Glomerular endothelial cell (primary cell): ENCODE data around the gene ETF1. TPM values are rescaled to one million over a fixed set of nuclear protein-coding genes. Genes with fewer than 3 reads are reported as not detected.

Experiments used
- DNase-seq: peaks from one replicate; pipeline ENCODE4 v3.0.0-alpha.2; 2011; ENCODE audit warnings: low read depth, low spot score; ENCODE audit errors: extremely low read depth
- total RNA-seq: library from RNA; depleted of rRNA; stranded (reverse); fragments of >200 nt; gene quantifications from 2 replicates; pipeline ENCODE4 v1.2.3, GENCODE V29; 2015

ETF1 gene
- total RNA-seq, 1 donor from 2014 or later, result 81.9 TPM

- no peak for DNase-seq
Observed at GRCh38 chr5:138563340-138564118, 20.5 kb upstream of the ETF1 start.

- no peak for DNase-seq
Observed at GRCh38 chr5:138560971-138561370, 17.9 kb upstream of the ETF1 start.

DNA sequence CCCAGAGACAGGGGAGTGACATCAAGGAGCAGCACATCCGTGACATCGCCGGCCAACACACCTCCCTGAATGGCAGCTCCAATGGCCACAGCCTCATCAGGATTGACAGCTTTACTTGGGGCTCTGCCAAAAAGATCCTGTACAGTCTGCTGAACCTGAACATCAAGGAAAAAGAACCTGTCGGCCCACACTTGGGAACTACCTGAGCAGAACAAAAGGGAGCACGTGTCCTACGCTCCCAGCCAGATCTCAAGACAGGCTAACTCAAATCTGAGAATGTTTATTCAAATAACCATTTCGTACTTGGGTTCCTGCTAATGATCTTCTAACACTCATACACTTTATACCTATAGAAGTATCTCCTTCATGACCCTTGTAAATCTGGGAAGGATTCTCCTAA lies 16.9 kb upstream of the ETF1 start:
- no peak for DNase-seq

- DNase-seq, result no peak
Observed at GRCh38 chr5:138557677-138558076, 14.6 kb upstream of the ETF1 start.

DNA sequence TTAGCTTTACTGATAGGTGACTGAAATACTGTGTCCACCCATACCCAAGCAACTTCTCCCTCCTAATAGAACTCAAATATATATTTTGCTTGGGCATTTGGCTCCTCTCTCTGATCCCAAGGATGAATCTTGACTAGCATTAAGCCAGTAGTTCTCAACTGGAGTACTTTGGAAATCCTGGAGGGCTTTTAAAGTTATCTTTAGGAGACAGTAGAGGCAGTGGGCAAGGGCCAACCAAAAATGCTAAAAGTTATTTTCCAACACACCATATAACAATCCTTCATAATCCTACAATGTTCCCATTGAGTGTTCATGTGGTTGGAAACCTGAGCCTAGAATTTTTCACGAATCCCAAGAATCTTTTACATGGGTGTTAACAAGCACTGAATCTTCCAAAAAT lies 11.1 kb upstream of the ETF1 start:
- no peak for DNase-seq

DNA sequence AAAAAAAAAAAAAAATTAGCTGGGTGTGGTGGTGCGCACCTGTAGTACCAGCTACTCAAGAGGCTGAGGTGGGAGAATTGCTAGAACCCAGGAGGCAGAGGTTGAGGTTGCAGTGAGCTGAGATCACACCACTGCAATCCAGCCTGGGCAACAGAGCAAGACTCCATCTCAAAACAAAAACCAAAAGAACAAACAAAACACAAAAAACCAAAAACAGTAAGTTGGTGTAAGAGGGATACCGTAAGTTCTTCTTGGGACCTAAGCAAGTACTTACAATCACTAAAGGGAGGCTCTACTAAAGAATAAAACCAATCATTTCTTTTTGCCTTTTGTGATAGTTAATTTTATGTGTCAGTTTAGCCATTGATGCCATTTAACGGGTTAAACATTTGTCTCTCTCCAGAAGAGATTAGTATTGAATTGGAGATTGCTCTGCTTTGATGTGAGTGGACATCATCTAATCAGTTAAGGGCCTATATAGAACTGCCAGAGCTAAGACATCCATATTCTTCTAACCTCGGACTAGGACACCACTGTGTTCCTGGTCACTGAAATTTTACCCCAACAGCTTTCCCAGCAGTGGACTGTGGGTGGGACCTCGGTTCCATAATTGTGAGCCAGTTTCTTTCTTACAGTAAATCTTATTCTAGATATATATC lies 10.5 kb upstream of the ETF1 start:
- no peak for DNase-seq

DNA sequence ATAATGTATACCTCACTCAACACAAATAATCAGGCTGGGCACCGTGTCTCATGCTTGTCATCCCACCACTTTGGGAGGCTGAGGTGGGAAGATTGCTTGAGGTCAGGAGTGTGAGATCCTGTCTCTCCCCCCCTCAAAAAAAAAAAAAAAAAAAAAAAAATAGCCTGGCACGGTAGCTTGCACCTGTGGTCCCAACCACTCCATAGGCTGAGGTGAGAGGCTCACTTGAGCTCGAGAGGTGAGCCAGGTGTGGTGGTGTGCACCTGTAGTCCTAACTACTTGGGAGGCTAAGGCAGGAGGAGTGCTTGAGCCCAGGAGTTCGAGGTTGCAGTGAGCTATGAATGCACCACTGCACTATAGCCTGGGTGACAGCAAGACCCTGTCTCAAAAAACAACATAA lies 9.6 kb upstream of the ETF1 start:
- no peak for DNase-seq

- no peak for DNase-seq
Observed at GRCh38 chr5:138549414-138549813, 6.4 kb upstream of the ETF1 start.

GRCh38 chr5:138545919-138546562 lies 3.0 kb upstream of the ETF1 start:
- DNase-seq, result no peak

GRCh38 chr5:138544181-138545134 lies 1.4 kb upstream of the ETF1 start:
- no peak for DNase-seq

DNA sequence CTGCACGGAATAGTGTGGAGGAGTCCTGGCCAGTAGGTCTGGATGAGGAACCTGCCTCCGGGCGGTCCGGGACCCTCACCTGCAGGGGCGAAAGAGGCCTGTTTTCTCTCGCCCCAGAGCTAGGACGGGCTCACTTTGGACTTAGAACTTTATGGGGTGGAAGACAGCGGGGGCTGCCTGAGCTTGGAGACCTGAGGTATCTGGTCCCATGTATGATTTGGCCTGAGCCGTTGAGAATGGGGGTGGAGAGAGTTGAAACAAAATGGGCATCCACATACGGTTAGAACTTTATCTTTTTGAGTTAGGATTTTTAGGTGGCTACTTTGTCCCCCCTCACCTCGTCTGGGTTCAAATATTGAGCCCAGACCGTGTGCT lies 681 bp upstream of the ETF1 start:
- DNase-seq, result no peak

DNA sequence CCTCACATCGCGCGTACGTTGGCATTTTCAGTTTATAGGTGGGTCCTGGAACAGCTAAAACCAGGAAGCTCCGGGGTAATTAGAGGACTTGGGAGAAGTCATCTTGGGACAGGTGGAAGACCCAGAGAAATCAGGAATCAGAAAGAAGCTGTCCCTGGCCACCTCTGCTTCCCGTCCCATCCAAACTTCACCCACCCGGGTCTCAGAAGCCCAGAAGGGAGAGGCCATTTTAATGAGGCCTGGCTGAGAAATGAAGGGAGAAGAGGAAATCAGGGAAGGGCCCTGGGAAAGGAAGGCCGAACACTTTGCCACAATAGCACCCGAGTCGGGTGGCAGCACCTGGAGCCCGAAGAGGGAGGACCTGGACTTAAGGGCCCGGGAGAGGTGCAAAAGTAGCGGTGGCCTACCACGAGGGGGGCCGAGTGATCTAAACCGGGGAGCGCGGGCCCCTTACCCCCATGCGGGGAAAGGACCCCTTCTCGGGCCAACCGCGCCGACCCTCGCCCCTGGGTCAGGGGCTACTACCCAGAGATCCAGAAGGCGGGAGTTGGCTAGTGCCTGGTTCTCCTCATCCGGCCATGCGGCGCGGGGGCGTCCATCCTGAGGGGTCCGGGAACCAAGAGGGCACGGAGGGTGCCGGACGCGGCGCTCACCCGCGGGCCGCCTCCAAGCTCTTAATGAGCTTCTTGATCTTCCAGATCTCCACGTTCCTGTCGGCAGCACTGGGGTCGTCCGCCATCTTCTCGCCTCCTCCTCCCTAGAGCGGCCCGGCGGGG lies 668 bp downstream of the ETF1 start:
- no peak for DNase-seq

DNA sequence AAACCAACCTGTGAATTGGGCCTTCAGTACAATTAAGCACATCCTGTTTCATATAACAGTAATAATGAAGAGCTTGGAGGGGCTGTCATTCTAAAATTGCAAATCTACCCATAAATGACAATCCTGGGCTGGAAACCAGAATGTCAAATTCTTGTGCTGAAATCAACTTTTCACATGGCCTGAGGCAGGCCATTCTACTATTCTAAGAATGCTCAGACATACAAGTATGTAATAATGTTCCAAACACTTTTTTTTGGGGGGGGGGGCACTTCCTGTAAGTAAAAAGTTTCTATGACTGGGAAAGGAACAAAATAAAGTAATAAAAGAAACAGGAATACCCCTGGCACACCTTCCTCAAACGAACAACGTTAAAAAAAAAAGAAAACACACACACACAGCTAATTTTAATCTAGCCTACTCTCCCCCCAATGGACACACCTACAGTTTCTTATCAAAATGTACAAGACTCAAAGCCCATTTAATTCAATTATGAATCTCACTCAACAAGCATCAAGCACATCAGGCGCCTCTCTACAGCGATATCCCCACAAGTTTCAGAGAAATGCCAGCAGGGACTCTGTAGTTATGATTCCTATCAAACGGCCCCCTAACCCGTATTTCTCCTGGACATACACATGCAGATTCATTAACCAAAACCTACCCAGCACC lies 1.4 kb downstream of the ETF1 start:
- no peak for DNase-seq

GRCh38 chr5:138539791-138540190 lies 3.2 kb downstream of the ETF1 start:
- no peak for DNase-seq

- no peak for DNase-seq
Observed at GRCh38 chr5:138538943-138539627, 4.0 kb downstream of the ETF1 start.

- DNase-seq, result no peak
Observed at GRCh38 chr5:138536665-138537315, 6.2 kb downstream of the ETF1 start.

DNA sequence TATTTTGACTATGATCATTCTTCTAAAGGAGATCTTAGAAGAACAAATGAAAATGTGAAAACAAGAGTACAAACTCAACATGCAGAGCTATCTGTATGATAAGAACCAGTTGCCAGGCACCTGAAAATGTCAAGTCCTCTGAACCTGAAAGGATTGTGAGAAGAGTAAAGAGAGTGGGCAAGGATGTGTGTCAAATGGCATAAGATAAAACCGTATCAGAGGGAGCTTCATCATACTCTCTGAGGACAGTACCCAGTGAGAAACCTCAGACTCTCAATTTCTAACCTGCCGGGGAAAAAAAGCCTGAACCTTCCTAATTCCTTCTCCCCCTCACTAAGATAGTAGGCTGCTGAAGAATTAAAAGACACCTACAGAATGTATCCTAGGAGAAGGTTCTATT lies 6.8 kb downstream of the ETF1 start:
- no peak for DNase-seq
